Neural cell (in vitro differentiated cells): ENCODE results near the gene COQ2.

Experiments
- REST ChIP-seq: IDR thresholded peaks from 2 replicates; pipeline ENCODE4 v1.6.1; 2012; ENCODE audit warnings: borderline replicate concordance
- SMC3 ChIP-seq: fragments of 450-650 bp; conservative IDR thresholded peaks from 2 replicates; pipeline ENCODE4 v1.6.1; 2014; ENCODE audit warnings: antibody characterized with exemption, mild to moderate bottlenecking, moderate library complexity; ENCODE audit not compliant: poor library complexity
- TAF1 ChIP-seq: IDR thresholded peaks from 2 replicates; pipeline ENCODE4 v1.6.1; 2012; ENCODE audit warnings: low read depth

- no peak for TF ChIP-seq REST
- no peak for TF ChIP-seq SMC3
- no peak for TF ChIP-seq TAF1
Observed at GRCh38 chr4:83258461-83258860, 26.1 kb downstream of the COQ2 start.
